GM21528 (cell line): ENCODE measurements around the gene JPH3.

ENCODE experiments used
- ATAC-seq: cut with Tn5 transposase; IDR thresholded peaks from one replicate; pipeline ENCODE4 v1.9.1; 2021; ENCODE audit warnings: mild to moderate bottlenecking, moderate library complexity; ENCODE audit not compliant: unreplicated experiment, low FRiP score

Gene JPH3

GRCh38 chr16:87648236-87648635 is 45.9 kb downstream of the JPH3 start:
- no peak for ATAC-seq

- no peak for ATAC-seq
Observed at GRCh38 chr16:87648698-87649487, 46.6 kb downstream of the JPH3 start.

- ATAC-seq = no peak
Observed at GRCh38 chr16:87652386-87652785, 50.1 kb downstream of the JPH3 start.

- ATAC-seq = no peak
Observed at GRCh38 chr16:87652799-87653198, 50.5 kb downstream of the JPH3 start.

- no peak for ATAC-seq
Observed at GRCh38 chr16:87653234-87653633, 50.9 kb downstream of the JPH3 start.

GRCh38 chr16:87654826-87655225 is 52.5 kb downstream of the JPH3 start:
- ATAC-seq = no peak

- ATAC-seq = no peak
Observed at GRCh38 chr16:87656328-87656727, 54.0 kb downstream of the JPH3 start.

GRCh38 chr16:87657621-87658192 is 55.4 kb downstream of the JPH3 start:
- no peak for ATAC-seq

GRCh38 chr16:87658564-87659225 is 56.4 kb downstream of the JPH3 start:
- no peak for ATAC-seq

GRCh38 chr16:87661561-87661960 is 59.3 kb downstream of the JPH3 start:
- ATAC-seq = no peak

GRCh38 chr16:87662254-87663204 is 60.2 kb downstream of the JPH3 start:
- ATAC-seq = no peak

- ATAC-seq = no peak
Observed at GRCh38 chr16:87664792-87665191, 62.5 kb downstream of the JPH3 start.

- ATAC-seq = no peak
Observed at GRCh38 chr16:87665193-87665592, 62.9 kb downstream of the JPH3 start.

GRCh38 chr16:87666919-87667318 is 64.6 kb downstream of the JPH3 start:
- ATAC-seq = no peak

GRCh38 chr16:87667443-87667842 is 65.1 kb downstream of the JPH3 start:
- no peak for ATAC-seq

- no peak for ATAC-seq
Observed at GRCh38 chr16:87667946-87668345, 65.6 kb downstream of the JPH3 start.

- no peak for ATAC-seq
Observed at GRCh38 chr16:87669672-87670071, 67.4 kb downstream of the JPH3 start.

- no peak for ATAC-seq
Observed at GRCh38 chr16:87671221-87671620, 68.9 kb downstream of the JPH3 start.

GRCh38 chr16:87671715-87672270 is 69.5 kb downstream of the JPH3 start:
- no peak for ATAC-seq

- ATAC-seq = no peak
Observed at GRCh38 chr16:87674419-87674818, 72.1 kb downstream of the JPH3 start.
